Upper lobe of left lung (tissue), 4 donors: ENCODE measurements around the gene CACNA1S.

Experiments used
- CTCF ChIP-seq, 6 experiments: fragments of 450-650 bp in 4 of 6; fragments of 200-600 bp in 2 of 6; sonication (generic) in 2 of 6; IDR thresholded peaks; one replicate each; pipeline ENCODE4 v1.5.1; 2016 to 2019; ENCODE audit warnings: antibody characterized with exemption in 6 of 6
- EP300 ChIP-seq, 4 donors: sonication (generic); formaldehyde crosslinking; IDR thresholded peaks; one replicate each; pipeline ENCODE4 v1.5.1; 2017; ENCODE audit warnings: antibody characterized with exemption in 4 of 4, control low read depth in 2 of 4
- POLR2AphosphoS5 ChIP-seq, 2 donors: sonication (generic); formaldehyde crosslinking; IDR thresholded peaks; one replicate each; pipeline ENCODE4 v1.5.1; 2017; ENCODE audit warnings: antibody characterized with exemption in 2 of 2

GRCh38 chr1:201088395-201088794 is 23.8 kb downstream of the CACNA1S start:
- no peak for TF ChIP-seq EP300 (IDR thresholded peaks at IDR 0.05)
- TF ChIP-seq CTCF (IDR thresholded peaks at IDR 0.05), result no peak
- TF ChIP-seq POLR2AphosphoS5 (IDR thresholded peaks at IDR 0.05), result no peak
